IPS-NIHi11 (cell line): ENCODE measurements around the gene ASRGL1.

Experiments
- DNase-seq: peaks from one replicate; pipeline ENCODE4 v3.0.0; 2012; ENCODE audit warnings: mixed read lengths, low spot score

Gene ASRGL1

GRCh38 chr11:62416596-62416995 lies 79.3 kb downstream of the ASRGL1 start:
- DNase-seq: no peak

GRCh38 chr11:62418136-62418535 lies 80.9 kb downstream of the ASRGL1 start:
- DNase-seq: no peak

GRCh38 chr11:62418733-62419132 lies 81.5 kb downstream of the ASRGL1 start, which contains the start of gene SCGB1A1:
Gene SCGB1A1, plus strand, starts transcription at chr11:62419033. Its CDS starts 63 bp downstream, at chr11:62419096.
- no peak for DNase-seq

- DNase-seq: no peak
Measured at GRCh38 chr11:62419314-62419929, 82.2 kb downstream of the ASRGL1 start.

- no peak for DNase-seq
Measured at GRCh38 chr11:62419943-62420342, 82.7 kb downstream of the ASRGL1 start.

GRCh38 chr11:62420882-62421281 lies 83.6 kb downstream of the ASRGL1 start:
- DNase-seq: no peak

GRCh38 chr11:62421996-62422395 lies 84.7 kb downstream of the ASRGL1 start:
- DNase-seq: no peak

- DNase-seq: no peak
Measured at GRCh38 chr11:62423012-62423411, 85.8 kb downstream of the ASRGL1 start.

GRCh38 chr11:62427630-62428233 lies 90.5 kb downstream of the ASRGL1 start:
- no peak for DNase-seq

- no peak for DNase-seq
Measured at GRCh38 chr11:62428871-62429560, 91.8 kb downstream of the ASRGL1 start.

- DNase-seq: no peak
Measured at GRCh38 chr11:62430425-62430824, 93.2 kb downstream of the ASRGL1 start.

GRCh38 chr11:62431171-62431901 lies 94.1 kb downstream of the ASRGL1 start:
- no peak for DNase-seq

GRCh38 chr11:62432695-62433094 lies 95.4 kb downstream of the ASRGL1 start:
- DNase-seq: no peak

GRCh38 chr11:62433141-62433903 lies 96.1 kb downstream of the ASRGL1 start:
- DNase-seq: no peak

- DNase-seq: no peak
Measured at GRCh38 chr11:62433904-62434276, 96.6 kb downstream of the ASRGL1 start.

GRCh38 chr11:62435846-62436660 lies 98.8 kb downstream of the ASRGL1 start:
- DNase-seq: no peak

GRCh38 chr11:62437616-62438015 lies 100.4 kb downstream of the ASRGL1 start:
- no peak for DNase-seq

GRCh38 chr11:62438641-62439040 lies 101.4 kb downstream of the ASRGL1 start:
- no peak for DNase-seq

- DNase-seq: no peak
Measured at GRCh38 chr11:62439785-62440602, 102.7 kb downstream of the ASRGL1 start.
